Endothelial cell of umbilical vein (primary cell): ENCODE results near the gene LRRC37A2.
"Not testable (repeated sequence)": the region's sequence is repeated elsewhere in the genome, so short reads cannot be mapped to it uniquely, and the experiment has no call there.

ENCODE experiments used
- CTCF ChIP-seq, 2 donors: IDR thresholded peaks; 1 replicate in 1 of 2; 2 replicates in 1 of 2; pipeline ENCODE4 v1.5.1; 2011; ENCODE audit warnings: low read length in 2 of 2, mild to moderate bottlenecking in 2 of 2, moderate library complexity in 2 of 2, control low read depth in 1 of 2, inconsistent platforms in 1 of 2, low read depth in 1 of 2; ENCODE audit not compliant: insufficient read depth in 1 of 2; ENCODE audit errors: extremely low read depth in 1 of 2
- EZH2 ChIP-seq: IDR thresholded peaks from 2 replicates; pipeline ENCODE4 v1.6.1; 2012; ENCODE audit warnings: borderline replicate concordance, low read depth, mild to moderate bottlenecking, moderate library complexity, low read length, inconsistent platforms; ENCODE audit not compliant: severe bottlenecking
- FOS ChIP-seq: IDR thresholded peaks from 2 replicates; pipeline ENCODE4 v1.6.1; 2011; ENCODE audit warnings: mild to moderate bottlenecking, low read length, moderate library complexity, borderline replicate concordance; ENCODE audit not compliant: insufficient read depth
- GATA2 ChIP-seq: IDR thresholded peaks from 2 replicates; pipeline ENCODE4 v1.7.0; 2011; ENCODE audit warnings: low read depth, mild to moderate bottlenecking, moderate library complexity, mixed read lengths, low read length; ENCODE audit not compliant: insufficient read length, insufficient read depth
- MYC ChIP-seq: IDR thresholded peaks from one replicate; pipeline ENCODE4 v1.6.1; 2011; ENCODE audit warnings: mild to moderate bottlenecking, low read depth, low read length
- POLR2A ChIP-seq: IDR thresholded peaks from 2 replicates; pipeline ENCODE4 v1.6.1; 2012; ENCODE audit warnings: low read depth, mild to moderate bottlenecking, control low read depth, low read length
- POLR2AphosphoS5 ChIP-seq: IDR thresholded peaks from 2 replicates; pipeline ENCODE4 v1.6.1; 2012; ENCODE audit warnings: low read depth, mild to moderate bottlenecking, control low read depth, low read length, moderate library complexity; ENCODE audit not compliant: insufficient read depth
- TF ChIP-seq, protein P1 (sequence below): IDR thresholded peaks from 2 replicates; pipeline ENCODE4 v1.6.1; 2011; ENCODE audit not compliant: insufficient read depth, insufficient read length

GRCh38 chr17:46474489-46474888, 37.8 kb upstream of the LRRC37A2 start:
- not testable (repeated sequence) for TF ChIP-seq CTCF (IDR thresholded peaks at IDR 0.05; ENCODE audit: extremely low read depth in 1 of 2, insufficient read depth in 1 of 2, low read depth in 1 of 2, low read length in 2 of 2); POLR2A; POLR2AphosphoS5; EZH2; GATA2; FOS; MYC
- TF ChIP-seq, protein P1, sequence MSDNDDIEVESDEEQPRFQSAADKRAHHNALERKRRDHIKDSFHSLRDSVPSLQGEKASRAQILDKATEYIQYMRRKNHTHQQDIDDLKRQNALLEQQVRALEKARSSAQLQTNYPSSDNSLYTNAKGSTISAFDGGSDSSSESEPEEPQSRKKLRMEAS = not testable (repeated sequence)
